Upper lobe of right lung (tissue), 1 donor: Measurements from ENCODE around the gene LAMA3. TPM values are rescaled to one million over a fixed set of nuclear protein-coding genes. Genes with fewer than 3 reads are reported as not detected.

Source experiments
- ATAC-seq: fragments of 200-7000 bp; cut with Tn5 transposase; one replicate; pipeline ENCODE4 v1.9.1; 2020; ENCODE audit warnings: mild to moderate bottlenecking, moderate library complexity
- DNase-seq: peaks from one replicate; pipeline ENCODE4 v3.0.0-alpha.2; 2020
- H3K27ac ChIP-seq: fragments of 200-600 bp; one replicate; pipeline ENCODE4 v1.8.0; 2022
- H3K27me3 ChIP-seq: fragments of 200-600 bp; one replicate; pipeline ENCODE4 v1.8.0; 2022; ENCODE audit warnings: mild to moderate bottlenecking
- H3K36me3 ChIP-seq: fragments of 200-600 bp; one replicate; pipeline ENCODE4 v1.8.0; 2022
- H3K4me1 ChIP-seq: fragments of 200-600 bp; one replicate; pipeline ENCODE4 v1.8.0; 2022
- H3K4me3 ChIP-seq: fragments of 200-600 bp; one replicate; pipeline ENCODE4 v1.8.0; 2022; ENCODE audit warnings: mild to moderate bottlenecking
- H3K9me3 ChIP-seq: fragments of 200-600 bp; one replicate; pipeline ENCODE4 v1.8.0; 2022
- CTCF ChIP-seq: fragments of 200-600 bp; IDR thresholded peaks from one replicate; pipeline ENCODE4 v1.8.0; 2022; ENCODE audit warnings: antibody characterized with exemption
- intact Hi-C: fragments of 100-400 bp; cut with DNase I; formaldehyde crosslinking; loops from one replicate; pipeline ENCODE4 v1.11.0; 2022
- total RNA-seq: library from RNA; stranded (reverse); fragmentation: NEBNext Ultra II Directional; extraction: Animal tissue kit (Norgen Biotek cat#: 25700); gene quantifications from one replicate; pipeline ENCODE4 v1.2.1, GENCODE V29; 2021
- donor health status: DM: no; HTN: yes; CAD: no; lungs with severe emphysema.

LAMA3 gene
- total RNA-seq, 1 donor from 2014 or later: 139 TPM

DNA sequence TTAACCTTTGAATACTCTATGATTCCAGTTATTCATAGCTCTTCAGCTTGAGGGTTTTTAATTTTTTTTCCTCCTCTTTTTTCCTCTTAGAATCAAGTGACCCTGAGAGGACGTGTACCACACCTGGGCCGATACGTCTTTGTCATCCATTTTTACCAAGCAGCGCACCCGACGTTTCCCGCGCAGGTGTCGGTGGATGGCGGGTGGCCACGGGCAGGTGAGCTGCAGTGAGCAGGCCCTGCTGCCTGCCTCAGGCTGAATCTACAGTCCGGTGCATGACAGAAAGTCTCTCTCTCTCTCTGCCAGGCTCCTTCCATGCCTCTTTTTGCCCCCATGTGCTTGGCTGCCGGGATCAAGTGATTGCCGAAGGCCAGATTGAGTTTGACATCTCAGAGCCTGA is 153.1 kb downstream of the LAMA3 start:
- no peaks in the 10 kb centered on the region for H3K27me3 ChIP-seq
- no peak for TF ChIP-seq CTCF
- intact Hi-C loops: no loop called here
- peaks cover 15% of the 10 kb centered on the region for H3K36me3 ChIP-seq
- ATAC-seq (no peak), DNase-seq (no peak)
- no peak overlapping the region for H3K27ac ChIP-seq
- no peaks in the 10 kb centered on the region for H3K9me3 ChIP-seq
- no peak overlapping the region for H3K4me3 ChIP-seq
- H3K4me1 ChIP-seq: peaks cover 6% of the 10 kb centered on the region

GRCh38 chr18:23844991-23845680 is 155.9 kb downstream of the LAMA3 start:
- no peak for TF ChIP-seq CTCF
- Histone ChIP-seq H3K36me3 (peaks cover 15% of the 10 kb centered on the region), H3K4me1 (no peaks in the 10 kb centered on the region), H3K4me3 (no peak overlapping the region), H3K9me3 (no peaks in the 10 kb centered on the region), H3K27me3 (no peaks in the 10 kb centered on the region), H3K27ac (no peak overlapping the region)
- intact Hi-C loops: no loop called here
- DNase-seq (no peak), ATAC-seq (peak; percentile 80)

- H3K36me3 ChIP-seq: peaks cover 15% of the 10 kb centered on the region
- ATAC-seq (no peak), DNase-seq (no peak)
- TF ChIP-seq CTCF: no peak
- no peaks in the 10 kb centered on the region for H3K4me1 ChIP-seq
- intact Hi-C loops: no loop called here
- H3K9me3 ChIP-seq: no peaks in the 10 kb centered on the region
- no peaks in the 10 kb centered on the region for H3K27me3 ChIP-seq
- no peak overlapping the region for H3K27ac ChIP-seq
- H3K4me3 ChIP-seq: no peak overlapping the region
Observed at GRCh38 chr18:23845988-23846630, 156.9 kb downstream of the LAMA3 start.

DNA sequence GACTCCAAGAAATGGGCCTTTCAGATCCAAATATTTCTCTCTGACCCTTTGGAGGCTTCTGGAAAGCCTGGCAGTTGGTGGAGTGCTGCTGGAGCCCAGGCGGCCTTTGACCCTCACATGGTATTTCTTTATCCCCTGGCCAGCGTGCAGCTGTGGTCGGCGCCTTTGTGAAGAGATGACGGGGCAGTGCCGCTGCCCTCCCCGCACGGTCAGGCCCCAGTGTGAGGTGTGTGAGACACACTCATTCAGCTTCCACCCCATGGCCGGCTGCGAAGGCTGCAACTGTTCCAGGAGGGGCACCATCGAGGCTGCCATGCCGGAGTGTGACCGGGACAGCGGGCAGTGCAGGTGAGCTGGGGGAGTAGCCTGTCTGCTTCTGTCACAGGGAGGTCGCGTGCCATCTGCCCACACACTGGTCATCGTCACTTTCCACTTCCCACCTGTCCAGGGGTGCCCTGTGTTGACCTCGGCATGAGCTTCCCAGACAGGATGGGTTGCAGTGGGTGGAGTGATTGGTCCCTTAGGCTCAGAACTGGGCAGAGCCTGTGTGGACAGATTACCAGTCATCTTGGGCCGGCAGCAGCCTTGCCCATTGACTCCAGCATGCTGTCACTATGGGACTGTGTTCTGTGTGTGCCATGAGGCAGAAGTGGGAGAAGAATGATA is 158.2 kb downstream of the LAMA3 start:
- DNase-seq (no peak), ATAC-seq (no peak)
- Histone ChIP-seq H3K27ac (no peak overlapping the region), H3K36me3 (peaks cover 16% of the 10 kb centered on the region), H3K4me1 (no peaks in the 10 kb centered on the region), H3K4me3 (no peak overlapping the region), H3K27me3 (no peaks in the 10 kb centered on the region), H3K9me3 (no peaks in the 10 kb centered on the region)
- intact Hi-C loops: no loop called here
- no peak for TF ChIP-seq CTCF

GRCh38 chr18:23849141-23849540 is 159.9 kb downstream of the LAMA3 start:
- no peak for TF ChIP-seq CTCF
- no peaks in the 10 kb centered on the region for H3K9me3 ChIP-seq
- H3K36me3 ChIP-seq: peaks cover 7% of the 10 kb centered on the region
- H3K27ac ChIP-seq: no peak overlapping the region
- no peak overlapping the region for H3K4me3 ChIP-seq
- H3K4me1 ChIP-seq: no peaks in the 10 kb centered on the region
- intact Hi-C loops: no loop called here
- no peaks in the 10 kb centered on the region for H3K27me3 ChIP-seq
- DNase-seq (no peak), ATAC-seq (no peak)
